NCI-H82 (cell line): Measurements from ENCODE around the gene POLR1E.
A peak's percentile ranks its signal among the peaks of the same experiment; 100 is the strongest.
"Not testable (repeated sequence)": the region's sequence is repeated elsewhere in the genome, so short reads cannot be mapped to it uniquely, and the experiment has no call there.

Experiments
- DNase-seq: peaks from one replicate; lab custom pipeline; 2025; lab: John Stamatoyannopoulos, UW

POLR1E gene

DNA sequence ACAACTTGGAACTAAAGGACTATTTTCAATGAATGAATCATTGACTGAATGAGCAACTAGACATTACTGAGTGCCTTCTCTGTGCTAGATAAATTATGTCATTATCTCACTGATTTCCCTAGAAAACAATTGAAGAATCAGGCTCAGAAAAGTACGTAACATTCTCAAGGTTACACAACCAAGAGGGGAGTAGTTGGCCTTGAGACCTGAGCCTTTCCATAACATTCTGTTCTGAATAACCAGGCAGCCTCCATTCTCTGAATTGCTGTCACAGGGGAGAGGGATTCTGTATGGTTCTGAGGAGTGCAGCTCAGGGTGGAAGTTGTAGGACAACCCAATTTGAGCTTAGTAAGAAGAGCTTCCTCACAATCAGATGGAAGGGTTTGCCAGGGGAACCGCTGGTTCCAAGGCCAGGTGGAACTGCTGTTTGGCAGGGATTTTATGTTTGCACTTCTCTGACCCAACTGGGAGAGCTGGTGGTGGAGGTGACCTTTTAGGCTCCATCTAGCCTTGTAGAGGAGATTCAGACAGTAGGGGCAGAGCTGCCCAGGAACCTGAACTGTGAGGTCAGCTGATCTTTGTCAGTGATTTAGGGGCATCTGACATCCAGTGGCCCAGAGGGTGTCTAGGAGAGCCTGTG is 16.3 kb downstream of the POLR1E start:
- no peak for DNase-seq

DNA sequence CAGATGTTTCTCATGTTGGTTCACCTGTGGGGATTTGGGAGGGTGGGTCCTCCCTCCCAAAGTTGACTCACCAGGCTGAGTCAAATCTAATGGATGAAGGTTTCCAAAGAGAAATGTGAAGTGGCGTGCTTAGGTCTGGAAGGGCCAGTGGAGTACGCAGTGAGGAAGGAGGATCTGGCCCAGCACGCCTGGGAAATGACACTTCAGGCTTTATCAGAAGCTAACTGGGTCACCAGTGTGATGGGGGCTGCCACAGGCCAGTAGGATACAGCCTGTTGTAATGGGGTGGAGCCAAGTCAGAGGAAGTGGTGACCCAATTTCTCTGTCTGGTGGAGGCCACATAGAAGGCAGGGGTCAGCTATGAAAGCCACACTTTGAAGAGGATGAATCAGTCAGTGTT is 18.0 kb downstream of the POLR1E start:
- no peak for DNase-seq

DNA sequence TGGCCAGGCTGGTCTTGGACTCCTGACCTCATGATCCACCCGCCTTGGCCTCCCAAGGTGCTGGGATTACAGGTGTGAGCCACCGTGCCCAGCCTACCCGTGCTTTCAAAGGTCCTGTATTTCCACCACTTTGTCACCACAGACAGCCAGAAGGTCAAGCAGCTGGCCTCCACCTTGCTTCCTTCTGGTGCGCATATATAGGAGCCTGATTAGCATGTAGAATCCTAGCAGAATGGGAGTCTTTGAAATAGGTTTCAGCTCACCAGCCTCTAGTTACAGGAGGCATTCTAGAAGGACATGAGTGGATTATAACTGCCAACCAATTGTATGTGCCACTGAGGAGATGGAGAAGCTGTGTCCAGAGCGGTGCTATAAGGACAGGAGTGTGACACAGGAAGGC is 18.9 kb downstream of the POLR1E start:
- no peak for DNase-seq

DNA sequence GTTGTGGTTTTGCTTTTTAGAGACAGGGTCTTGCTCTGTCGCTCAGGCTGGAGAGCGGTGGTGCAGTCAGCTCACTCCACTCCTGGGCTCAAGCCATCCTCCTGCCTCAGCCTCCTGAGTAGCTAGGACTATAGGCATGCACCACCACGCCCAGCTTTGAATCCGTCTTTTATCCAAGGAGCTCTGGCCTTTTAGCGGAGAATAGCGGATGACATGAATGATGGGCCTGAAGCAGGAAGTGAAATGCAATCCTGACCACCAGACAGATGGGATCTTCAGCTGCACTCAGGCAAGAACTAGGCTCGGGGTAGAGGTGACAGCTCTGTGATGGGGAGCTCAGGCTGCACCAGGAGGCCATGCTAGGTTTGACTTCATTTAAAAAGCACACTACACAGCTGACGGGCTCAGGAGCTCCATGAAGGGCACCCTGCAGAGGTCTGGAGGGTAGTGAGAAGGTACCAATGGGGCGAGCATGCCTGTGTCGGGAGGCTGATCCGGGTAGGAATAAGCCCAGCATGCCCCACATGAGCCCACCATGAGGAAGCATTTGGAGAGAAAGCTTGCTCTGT is 21.9 kb downstream of the POLR1E start:
- no peak for DNase-seq

DNA sequence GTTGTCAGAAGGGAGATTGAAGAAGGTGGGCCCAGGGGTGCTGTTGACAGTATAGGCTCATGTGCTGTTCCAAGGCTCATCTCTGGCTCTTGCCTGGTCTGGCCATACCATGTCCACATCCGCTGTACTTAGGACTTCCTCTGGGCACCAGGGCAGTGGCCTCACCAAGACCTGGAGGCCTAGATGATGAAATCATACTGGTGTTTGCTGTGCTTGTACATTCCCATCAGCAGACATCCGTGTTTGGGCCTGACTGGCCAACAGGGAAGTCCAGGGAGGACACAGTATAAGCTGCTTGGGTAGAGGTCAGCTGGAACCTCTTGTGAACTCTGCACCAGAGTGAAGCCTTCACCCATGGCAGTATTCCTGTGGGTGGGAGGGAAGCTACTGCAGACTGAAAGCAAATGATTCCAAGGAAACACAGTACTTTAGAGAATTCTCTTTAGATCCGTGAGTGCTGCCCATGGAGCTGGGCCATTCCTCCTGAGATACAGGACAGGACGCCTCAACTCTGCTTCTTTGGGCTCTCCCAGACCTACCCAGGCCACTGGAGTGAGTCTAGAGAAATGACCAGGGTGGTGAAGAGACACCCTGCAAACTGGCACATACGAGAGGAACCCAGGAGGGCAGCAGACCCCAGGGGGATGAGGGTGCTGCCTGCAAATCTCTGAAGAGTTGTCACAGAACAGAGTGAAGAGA is 22.5 kb downstream of the POLR1E start:
- no peak for DNase-seq

DNA sequence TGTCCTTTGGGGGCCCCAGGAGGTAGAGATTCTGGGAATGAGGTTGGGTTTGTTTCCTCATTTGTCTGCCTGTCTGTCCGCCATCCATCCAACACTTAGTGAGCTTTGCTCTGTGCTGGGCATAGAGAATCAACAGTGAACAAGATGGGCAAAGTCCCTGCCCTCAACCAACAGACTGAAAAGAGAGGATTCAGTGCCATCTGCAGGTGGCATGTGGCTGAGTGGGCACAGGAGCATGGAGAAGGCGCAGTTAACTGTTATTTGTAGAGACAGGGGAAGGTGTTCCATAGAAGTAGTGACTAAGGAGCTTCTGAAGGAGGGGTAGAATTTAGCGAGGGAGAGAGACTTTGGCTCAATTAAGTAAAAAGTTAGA is 23.1 kb downstream of the POLR1E start:
- DNase-seq = no peak

DNA sequence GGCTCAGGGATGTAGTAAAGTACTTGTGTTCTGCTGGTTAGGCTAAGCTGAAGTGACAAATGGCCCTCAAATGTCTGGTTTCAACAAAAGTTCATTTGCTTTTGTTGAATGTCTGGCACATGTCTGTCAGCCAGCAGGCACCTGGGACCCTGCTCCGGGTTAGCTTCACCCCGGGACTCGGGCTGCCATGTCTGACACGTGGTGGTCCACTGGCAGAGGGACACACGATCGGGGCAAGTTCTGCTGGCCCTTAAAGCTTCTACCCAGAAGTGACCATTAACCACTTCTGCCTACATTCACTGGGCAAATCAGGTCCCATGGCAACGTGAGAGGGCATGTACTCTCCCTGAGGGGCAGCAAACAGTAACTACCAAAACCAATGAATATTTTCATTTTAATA is 23.8 kb downstream of the POLR1E start:
- DNase-seq = no peak

DNA sequence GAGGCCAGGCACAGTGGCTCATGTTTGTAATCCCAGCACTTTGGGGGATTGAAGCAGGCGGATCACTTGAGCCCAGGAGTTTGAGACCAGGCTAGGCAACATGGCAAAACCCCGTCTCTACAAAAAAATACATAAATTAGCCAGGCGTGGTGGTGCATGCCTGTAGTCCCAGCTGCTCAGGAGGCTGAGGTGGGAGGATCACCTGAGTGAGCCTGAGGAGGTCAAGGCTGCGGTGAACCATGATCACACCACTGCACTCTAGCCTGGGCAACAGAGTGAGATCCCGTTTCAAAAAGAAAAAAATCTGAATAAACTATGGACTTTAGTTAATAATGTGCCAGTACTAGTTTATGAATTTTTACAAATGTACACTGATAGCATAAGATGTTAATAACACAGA is 24.3 kb downstream of the POLR1E start:
- not testable (repeated sequence) for DNase-seq

DNA sequence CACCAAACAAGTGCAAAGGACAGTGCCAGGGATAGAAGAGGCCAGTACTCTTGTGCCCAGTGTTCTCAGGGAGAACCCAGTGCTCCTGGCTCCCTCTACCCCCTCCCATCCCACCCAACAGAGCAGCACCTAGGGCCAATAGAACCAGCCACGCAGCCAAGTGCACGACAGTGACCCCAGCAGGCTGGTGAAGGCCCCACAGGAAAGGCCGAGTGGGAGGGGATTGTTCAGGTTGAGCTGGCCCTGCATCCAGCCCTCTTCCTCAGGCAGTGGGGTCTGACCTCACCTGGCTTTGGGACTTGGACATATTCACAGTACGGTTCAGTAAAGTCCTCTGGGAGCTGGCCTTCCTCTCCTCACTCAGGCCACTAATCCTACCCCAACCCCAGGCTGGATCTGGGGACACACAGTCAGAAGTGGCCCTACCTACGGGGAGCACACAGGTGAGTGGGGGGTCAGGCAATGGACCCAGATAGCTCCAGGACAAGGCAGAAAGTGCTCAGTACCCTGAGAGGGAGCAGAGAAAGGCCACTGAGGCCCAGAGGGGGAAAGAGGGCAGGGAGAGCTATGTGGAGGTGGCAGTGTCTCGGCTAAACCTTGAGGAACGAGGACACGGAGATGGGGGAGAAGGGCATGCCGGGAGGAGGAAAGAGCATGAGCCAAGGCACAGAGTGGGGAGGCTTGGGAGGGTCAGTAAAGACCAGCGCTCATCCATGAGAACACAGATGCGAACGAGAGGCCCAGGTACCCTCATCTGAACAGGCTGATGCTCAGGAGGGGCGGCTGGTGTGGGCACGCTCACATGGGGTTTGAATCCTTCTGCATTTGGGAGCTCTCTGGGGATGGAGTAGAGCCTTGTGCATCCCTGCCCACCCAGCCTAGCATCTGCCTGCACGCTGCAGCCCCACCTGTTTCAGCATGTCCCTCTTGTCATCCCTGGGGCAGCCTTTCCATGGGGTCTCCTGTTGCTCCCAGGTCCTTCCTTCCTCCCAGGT is 25.6 kb downstream of the POLR1E start:
- DNase-seq = peak; percentile 60

DNA sequence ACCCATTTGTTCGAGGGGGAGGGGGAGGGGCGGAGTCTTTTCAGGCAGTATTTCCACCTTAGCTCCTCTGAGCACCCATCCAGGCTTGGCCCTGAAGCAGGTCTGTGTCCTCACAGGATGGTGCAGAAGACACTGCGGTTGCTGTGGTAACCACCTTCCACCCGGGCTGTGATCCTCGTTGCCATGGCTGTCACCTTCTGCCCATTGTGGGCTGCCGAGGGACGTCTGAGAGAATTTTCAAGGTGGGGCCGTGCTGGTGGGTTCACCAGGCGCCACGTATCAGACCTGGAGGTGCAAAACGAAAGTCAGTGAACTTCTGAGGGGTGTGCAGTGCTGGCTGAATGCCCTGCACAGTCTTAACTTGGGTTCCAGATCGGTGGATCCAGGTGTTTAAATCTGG is 26.7 kb downstream of the POLR1E start:
- no peak for DNase-seq

DNA sequence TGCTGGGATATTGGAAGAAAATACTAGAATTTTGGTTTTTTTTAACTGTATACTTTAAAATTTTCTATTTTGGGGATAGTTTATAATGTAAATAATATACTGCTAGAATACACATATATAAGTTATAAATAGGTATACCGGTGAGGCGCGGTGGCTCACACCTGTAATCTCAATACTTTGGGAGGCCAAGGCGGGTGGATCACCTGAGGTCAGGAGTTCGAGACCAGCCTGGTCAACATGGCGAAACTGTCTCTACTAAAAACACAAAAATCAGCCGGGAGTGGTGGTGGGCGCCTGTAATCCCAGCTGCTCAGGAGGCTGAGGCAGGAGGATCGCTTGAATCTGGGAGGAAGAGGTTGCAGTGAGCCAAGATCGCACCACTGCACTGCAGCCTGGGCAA is 28.7 kb downstream of the POLR1E start:
- DNase-seq = not testable (repeated sequence)

DNA sequence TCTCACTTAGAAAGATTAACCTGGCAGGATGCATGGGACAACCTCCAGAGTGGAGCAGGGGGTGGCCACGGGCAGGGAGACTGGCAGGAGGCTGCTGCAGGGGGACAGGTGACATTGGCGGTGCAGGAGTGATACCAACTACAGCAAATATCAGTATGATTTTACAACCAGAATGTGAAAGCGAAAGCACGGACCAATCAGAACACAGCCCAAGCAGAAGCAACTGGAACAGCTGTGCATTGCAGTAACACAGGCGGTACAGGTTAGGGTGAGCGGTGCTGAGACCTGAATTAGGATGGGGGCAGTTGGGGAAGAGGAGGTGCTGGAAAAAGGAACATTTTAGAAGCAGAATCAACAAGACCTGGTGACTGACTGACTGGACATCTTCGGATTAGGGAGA is 29.3 kb downstream of the POLR1E start:
- DNase-seq = no peak

DNA sequence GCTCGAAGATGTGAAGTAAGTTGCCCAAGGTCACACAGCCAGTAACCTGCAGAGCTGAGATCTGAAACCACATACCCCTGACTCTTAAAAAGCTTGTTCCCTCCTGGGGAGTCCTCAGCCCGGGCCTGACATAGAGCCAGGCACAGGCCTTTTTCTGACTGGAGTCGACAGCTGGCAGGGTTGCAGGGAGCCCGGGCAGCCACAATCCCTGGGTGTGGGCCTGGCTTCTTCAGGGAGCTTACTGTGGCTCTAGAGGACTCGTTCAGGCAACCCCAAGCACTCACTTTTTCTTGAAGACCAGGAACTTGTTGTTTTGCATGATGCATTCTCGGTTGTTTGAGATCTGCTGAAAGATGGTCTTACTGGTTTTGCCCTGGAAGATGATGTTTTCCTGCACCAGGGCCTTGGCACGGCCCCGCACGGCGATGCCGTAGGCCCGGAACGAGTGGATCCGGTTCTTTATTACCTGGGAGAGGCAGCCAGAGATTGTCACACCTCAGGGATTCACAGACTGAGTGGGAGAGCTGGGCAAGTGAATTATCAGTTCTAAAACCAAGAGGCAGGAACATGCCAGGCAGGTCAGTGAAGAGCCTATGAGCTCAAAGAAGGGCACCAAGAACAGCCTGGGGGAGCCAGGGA is 30.0 kb downstream of the POLR1E start:
- peak; percentile 25 for DNase-seq

DNA sequence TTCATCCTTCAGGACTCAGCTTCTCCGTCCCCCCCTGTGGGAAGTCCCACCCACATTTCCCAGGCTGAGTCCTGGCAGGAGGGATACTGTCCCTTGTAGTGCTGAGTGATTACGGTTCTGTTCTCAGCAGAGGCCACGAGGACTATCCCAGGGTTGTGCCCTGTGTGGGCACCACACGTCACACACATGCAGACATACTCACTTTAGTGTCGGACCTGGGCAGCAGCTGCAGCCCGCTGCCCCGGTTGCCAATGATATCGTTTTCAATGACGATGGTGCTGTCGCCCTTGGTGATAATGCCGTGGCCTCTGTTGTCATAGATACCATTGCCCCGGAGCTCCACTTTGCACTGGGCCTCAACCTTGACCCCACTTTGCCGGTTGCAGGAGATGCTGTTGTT is 32.2 kb downstream of the POLR1E start:
- no peak for DNase-seq

DNA sequence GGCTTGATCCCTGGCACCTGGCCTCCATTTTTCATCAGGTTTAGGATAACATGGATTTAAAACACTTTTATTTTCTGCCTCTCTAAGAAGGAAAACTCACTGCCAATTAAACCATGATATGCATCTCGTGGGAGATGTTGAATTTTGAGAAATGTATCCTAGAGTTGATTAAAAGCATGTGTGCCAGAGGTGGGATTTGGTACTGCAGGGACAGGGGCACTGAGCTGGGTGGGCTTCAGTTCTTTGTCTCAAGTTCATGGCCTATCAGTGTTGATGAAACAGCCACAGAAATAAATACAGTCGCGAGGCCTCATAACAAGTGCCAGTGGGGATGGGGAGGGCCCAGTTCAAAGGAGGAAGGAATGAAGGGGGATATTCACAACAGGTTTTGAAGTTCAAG is 34.9 kb downstream of the POLR1E start:
- DNase-seq = no peak

DNA sequence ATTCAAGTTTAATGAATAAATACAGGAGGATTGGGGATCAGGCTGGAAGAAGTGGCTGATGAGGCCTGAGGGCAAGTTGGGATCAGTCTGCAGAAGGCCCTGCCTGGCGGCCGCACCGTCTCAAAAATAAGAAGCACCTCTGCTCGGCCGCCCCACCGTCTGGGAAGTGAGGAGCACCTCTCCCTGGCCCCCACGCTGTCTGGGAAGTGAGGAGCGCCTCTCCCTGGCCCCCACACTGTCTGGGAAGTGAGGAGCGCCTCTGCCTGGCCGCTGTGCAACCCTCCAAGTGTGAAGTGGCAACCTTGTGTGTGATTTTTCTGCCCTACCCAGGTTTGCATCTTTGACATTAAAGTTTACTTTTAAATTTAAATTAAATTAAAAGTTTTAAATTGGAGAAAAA is 35.4 kb downstream of the POLR1E start:
- DNase-seq = no peak

DNA sequence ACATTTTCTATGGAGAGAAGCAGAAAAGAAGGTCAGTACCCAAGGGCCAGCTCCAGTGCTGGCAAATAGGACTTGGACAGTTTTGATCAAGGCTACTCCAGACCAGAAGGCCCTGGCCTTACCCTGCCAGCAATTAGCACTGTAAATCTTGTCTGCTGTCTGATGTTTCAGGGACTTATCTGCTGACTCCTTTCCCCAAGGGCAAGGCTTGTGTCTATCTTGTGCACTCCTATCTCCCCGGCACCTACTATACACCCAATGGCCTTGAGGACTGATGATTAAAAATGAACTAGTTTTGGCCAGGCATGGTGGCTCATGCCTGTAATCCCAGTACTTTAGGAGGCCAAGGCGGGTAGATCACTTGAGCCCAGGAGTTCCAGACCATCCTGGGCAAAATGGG is 37.2 kb downstream of the POLR1E start:
- DNase-seq = no peak

DNA sequence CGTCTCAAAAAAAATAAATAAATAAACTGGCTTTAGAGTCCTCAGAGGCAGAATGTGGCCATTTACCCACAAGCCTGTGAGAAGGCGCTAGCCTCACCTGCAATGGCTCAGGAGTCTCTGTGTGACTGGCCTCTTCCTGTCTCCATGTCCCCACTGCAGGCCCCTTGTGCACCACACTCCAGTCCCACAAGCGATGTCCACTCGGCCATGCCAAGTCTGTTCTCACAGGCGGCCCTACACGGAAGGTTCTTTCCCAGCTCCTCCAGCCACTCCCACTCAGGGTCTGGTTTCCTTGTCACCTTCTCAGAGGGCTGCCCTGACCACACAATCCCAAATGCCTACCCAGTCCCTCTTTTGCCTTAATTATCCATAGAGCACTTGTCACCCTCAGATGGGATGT is 38.2 kb downstream of the POLR1E start:
- no peak for DNase-seq

DNA sequence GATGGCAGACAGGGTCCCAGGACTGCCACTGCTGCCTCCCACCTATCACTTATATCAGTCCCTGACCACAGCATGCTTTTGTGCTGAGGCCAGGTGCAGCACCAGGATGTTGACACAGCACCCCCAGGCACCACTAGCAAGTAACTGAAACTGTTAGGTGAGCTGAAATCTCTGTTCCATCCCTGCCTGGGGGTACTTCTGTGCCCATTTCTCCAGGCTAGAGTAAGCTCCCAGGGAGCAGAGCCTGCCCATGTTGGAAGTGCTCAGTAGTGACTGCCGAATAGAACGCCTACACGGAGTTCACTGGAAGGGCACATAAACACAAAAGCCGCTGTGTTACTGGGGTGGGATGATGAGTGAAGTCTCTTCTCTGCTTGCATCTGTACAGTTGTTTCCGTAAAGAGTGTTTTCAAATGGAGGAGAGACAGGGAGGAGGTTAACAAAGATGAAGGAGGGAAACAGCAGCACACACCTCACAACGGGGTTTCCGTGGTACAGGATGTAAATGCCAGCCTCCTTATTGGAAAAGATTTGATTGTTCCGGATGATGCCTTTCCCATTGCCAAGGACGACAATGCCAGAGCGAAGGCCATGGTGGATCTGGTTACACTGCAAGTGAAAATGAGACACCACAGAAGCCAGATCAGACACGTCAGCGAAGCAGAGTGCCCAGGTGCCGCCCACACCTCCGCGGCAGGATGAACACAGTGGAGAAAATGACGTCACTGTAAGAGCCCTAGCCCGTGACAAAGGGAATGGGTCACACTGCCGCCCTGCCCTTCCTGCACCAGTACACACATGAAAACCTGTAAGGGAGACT is 43.1 kb downstream of the POLR1E start:
- DNase-seq = no peak

DNA sequence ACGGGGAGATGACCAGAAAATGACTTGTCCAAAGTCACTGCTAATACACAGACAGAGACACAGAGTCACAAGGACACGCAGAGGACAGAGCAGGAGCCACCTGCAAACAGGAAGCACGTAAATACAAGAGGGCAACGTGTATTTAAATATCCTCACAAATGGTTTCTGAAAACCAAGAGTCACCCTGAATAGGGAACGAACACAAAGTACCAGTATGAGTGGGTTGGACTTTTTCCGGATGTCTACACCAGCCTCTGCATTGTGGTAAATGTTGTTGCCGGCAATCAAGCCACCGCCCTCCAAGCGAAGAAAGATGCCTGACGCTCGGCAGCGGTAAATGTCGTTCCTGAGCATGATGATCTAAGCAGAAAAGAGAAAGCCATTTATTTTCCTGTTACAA is 46.0 kb downstream of the POLR1E start:
- DNase-seq = no peak

DNA sequence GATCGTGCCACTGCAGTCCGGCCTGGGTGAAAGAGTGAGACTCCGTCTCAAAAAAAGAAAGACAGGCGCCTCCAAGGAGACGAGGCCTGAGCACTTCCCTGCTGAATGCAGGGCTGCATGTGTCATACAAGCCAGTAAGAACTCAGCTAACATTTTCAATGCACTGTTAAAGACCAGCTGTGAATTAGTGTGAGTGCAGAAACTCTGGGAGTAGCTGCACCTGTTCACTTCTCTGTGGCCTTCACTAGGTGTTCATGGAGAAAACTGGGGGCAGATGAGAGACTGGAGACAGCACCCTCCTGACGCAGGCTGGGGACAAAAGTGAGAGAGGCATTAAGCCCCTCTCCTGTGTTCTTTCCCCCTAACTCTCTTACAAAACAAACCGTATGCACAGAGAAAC is 48.7 kb downstream of the POLR1E start:
- peak; percentile 24 for DNase-seq
